Adrenal gland (tissue), 12 donors: ENCODE data around the gene TTC4. TPM values are rescaled to one million over a fixed set of nuclear protein-coding genes. Genes with fewer than 3 reads are reported as not detected.

Experiments used
- DNase-seq, 7 donors: peaks; one replicate each; pipeline ENCODE4 v3.0.0-alpha.2; 2019 to 2020
- H3K27ac ChIP-seq, 5 donors: fragments of 200-600 bp; sonication (generic) in 4 of 5; 1 replicate in 3 of 5; 2 replicates in 2 of 5; pipeline versions ENCODE4 v1.5.1 to v1.8.0; 2016 to 2020; ENCODE audit warnings: mild to moderate bottlenecking in 1 of 5
- H3K27me3 ChIP-seq: fragments of 200-600 bp; 2 replicates; pipeline ENCODE4 v1.8.0; 2021
- H3K36me3 ChIP-seq, 2 donors: fragments of 200-600 bp; replicated peaks in 1 of 2; 1 replicate in 1 of 2; 2 replicates in 1 of 2; pipeline versions ENCODE4 v1.5.1 to v1.8.0; 2018 to 2022
- H3K4me1 ChIP-seq, 2 donors: fragments of 200-600 bp; replicated peaks in 1 of 2; 1 replicate in 1 of 2; 2 replicates in 1 of 2; pipeline versions ENCODE4 v1.5.1 to v1.8.0; 2018 to 2021
- H3K4me3 ChIP-seq, 4 donors: fragments of 200-600 bp; sonication (generic) in 3 of 4; one replicate each; pipeline ENCODE4 v1.5.1; 2016 to 2018
- H3K9me3 ChIP-seq, 3 donors: fragments of 200-600 bp; sonication (generic) in 1 of 3; replicated peaks in 1 of 3; 1 replicate in 2 of 3; 2 replicates in 1 of 3; pipeline versions ENCODE4 v1.5.1 to v1.8.0; 2016 to 2021
- CTCF ChIP-seq, 6 experiments: fragments of 450-650 bp in 4 of 6; fragments of 200-600 bp in 2 of 6; sonication (generic) in 1 of 6; IDR thresholded peaks; 1 replicate in 5 of 6; 2 replicates in 1 of 6; pipeline versions ENCODE4 v1.5.1 to v1.8.0; 2016 to 2021; ENCODE audit warnings: antibody characterized with exemption in 6 of 6, mild to moderate bottlenecking in 2 of 6, moderate library complexity in 1 of 6
- POLR2A ChIP-seq, 2 donors: fragments of 450-650 bp; IDR thresholded peaks; one replicate each; pipeline ENCODE4 v1.6.1; 2017; ENCODE audit warnings: antibody characterized with exemption in 2 of 2, mild to moderate bottlenecking in 2 of 2, moderate library complexity in 1 of 2
- WGBS, 4 donors: extraction: QIAGEN DNeasy Blood & Tissue Kit in 2 of 4; methylation state at CpG; one replicate each; pipeline versions ENCODE4 v1.1.5 to v1.1.7; 2013 to 2017; 5-methylcytosine and 5-hydroxymethylcytosine counted together
- intact Hi-C, 2 donors: fragments of 100-400 bp; cut with DNase I; formaldehyde crosslinking; loops; one replicate each; pipeline versions ENCODE4 v1.14.1 to v1.15.0; 2022 to 2023
- polyA plus RNA-seq, 3 donors: library from polyadenylated mRNA; stranded (reverse); fragments of 200-250 nt in 2 of 3; fragments of 350-450 nt in 1 of 3; fragmentation: Illumina TruSeq in 1 of 3; extraction: RNeasy Lipid Tissue Mini Kit (QIAGEN cat#74804) in 1 of 3; gene quantifications; one replicate each; pipeline ENCODE4 v1.2.3, GENCODE V29; 2013 to 2014
- total RNA-seq, 9 donors: library from RNA; depleted of rRNA in 4 of 9; stranded (reverse); fragments of >200 nt in 4 of 9; fragments of 120-200 nt in 1 of 9; fragmentation: NEBNext Ultra II Directional in 1 of 9; extraction: Animal tissue kit (Norgen Biotek cat#: 25700) in 1 of 9; gene quantifications; one replicate each; pipeline versions ENCODE4 v1.1.0 to v1.2.4, GENCODE V29; 2013 to 2023
- donor health status: healthy with polysubstance abuse.
- donor health status: Bipolar disorder and iron deficiency.
- donor health status: DM: yes; HTN: yes; CAD: no.
- donor health status: DM: no; HTN: no; CAD: no.
- donor health status: DM: no; HTN: no; CAD: no.
- donor health status: DM: yes; HTN: yes; CAD: no.

The TTC4 gene
- total and polyA plus RNA-seq, 12 donors, result 7.0 to 59.9 (median 18.6) TPM

DNA sequence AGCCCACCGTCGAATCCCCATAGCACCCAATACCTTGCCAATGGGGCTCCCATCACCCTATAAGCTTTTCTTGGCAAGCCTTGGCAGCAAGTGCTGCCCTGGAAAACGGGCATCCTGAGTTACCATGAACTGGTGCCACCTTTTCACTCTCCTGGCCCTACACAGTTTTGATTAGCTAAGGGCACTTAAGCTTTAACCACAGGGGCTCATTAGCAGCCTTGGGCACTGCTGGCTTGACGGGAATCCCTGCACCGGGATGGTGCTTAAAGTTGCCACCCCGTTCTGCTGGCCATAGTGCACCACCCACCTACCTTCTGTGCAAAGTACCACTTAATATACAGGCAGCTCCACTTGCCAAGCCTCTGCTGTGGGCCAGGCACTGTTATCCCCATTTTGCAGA is 34.9 kb downstream of the TTC4 start:
- WGBS, 4 donors, result 74 to 88% (median 82%) methylated on average over 5 to 6 of the region's 6 CpGs
- intact Hi-C loops, result no loop called here

DNA sequence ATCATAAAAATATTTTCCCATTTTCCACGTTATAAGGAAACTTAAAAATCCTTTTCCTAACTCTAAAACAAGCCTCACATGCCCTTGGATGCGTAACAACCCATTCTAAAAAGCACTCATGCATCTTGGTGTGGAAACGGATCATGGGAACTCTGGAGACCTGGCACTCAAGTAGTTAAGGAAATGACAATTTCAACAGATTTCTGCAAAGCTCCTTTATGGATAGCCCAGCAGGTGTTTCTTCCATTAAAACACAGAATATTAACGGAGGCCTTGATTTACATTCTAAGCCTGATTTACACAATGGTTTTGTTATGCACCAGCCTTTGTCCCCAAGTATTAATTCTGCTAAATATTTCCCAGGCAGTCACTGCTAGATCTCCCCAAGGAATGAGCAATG is 35.8 kb downstream of the TTC4 start:
- Histone ChIP-seq H3K27ac (no peak overlapping the region), H3K36me3 (no peaks in the 10 kb centered on the region), H3K9me3 (no peaks in the 10 kb centered on the region), H3K4me3 (no peak overlapping the region), H3K27me3 (no peaks in the 10 kb centered on the region), H3K4me1 (no peaks in the 10 kb centered on the region)
- 78 to 80% (median 79%) methylated on average over 4 of the region's 4 CpGs for WGBS, 4 donors
- intact Hi-C loops, result no loop called here
- TF ChIP-seq POLR2A (IDR thresholded peaks at IDR 0.05), result no peak
- DNase-seq, result no peak

More for the DNA sequence above, 34.9 kb downstream of the TTC4 start:
- H3K27ac ChIP-seq, result no peak overlapping the region
- no peaks in the 10 kb centered on the region for H3K4me1 ChIP-seq
- TF ChIP-seq POLR2A (IDR thresholded peaks at IDR 0.05), result no peak
- no peak for TF ChIP-seq CTCF (IDR thresholded peaks at IDR 0.05)
- no peak overlapping the region for H3K4me3 ChIP-seq
- DNase-seq, result no peak
- H3K27me3 ChIP-seq, result no peaks in the 10 kb centered on the region
- H3K9me3 ChIP-seq, result no peaks in the 10 kb centered on the region
- H3K36me3 ChIP-seq, result no peaks in the 10 kb centered on the region

DNA sequence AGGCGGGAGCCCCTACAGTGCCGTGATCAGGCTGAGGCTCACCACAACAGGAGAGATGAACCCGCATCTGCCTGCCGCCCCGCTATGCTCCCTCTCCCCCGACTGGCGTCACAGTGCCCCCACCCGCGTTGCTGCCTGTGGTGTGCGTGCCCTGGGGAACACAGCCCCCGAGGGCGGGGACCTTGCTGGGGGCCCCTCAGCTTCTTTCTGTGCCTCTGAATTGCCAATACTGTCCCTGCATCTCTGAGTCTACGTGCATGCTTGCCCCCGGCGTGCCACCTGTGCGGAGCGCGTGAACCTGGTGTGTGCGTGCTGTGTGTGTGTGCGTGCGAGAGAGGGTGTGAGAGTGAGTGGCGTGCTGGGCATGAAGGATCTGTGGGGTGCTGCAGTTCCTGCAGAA is 38.4 kb downstream of the TTC4 start:
- H3K9me3 ChIP-seq, result no peaks in the 10 kb centered on the region
- DNase-seq, result no peak
- TF ChIP-seq POLR2A (IDR thresholded peaks at IDR 0.05) (no peak), CTCF (IDR thresholded peaks at IDR 0.05) (no peak)
- no peak overlapping the region for H3K27ac ChIP-seq
- intact Hi-C loops, result no loop called here
- WGBS, 4 donors, result 63 to 97% (median 89%) methylated on average over 8 to 22 of the region's 22 CpGs
- no peak overlapping the region for H3K4me3 ChIP-seq
- H3K36me3 ChIP-seq, result peaks cover 0 to 20% of the 10 kb centered on the region in 2 donors
- no peaks in the 10 kb centered on the region for H3K4me1 ChIP-seq
- H3K27me3 ChIP-seq, result no peaks in the 10 kb centered on the region

- Histone ChIP-seq H3K4me1 (no peaks in the 10 kb centered on the region), H3K27me3 (no peaks in the 10 kb centered on the region), H3K9me3 (no peaks in the 10 kb centered on the region), H3K4me3 (no peak overlapping the region), H3K36me3 (peaks cover 0 to 20% of the 10 kb centered on the region in 2 donors), H3K27ac (no peak overlapping the region)
- intact Hi-C loops, result no loop called here
- TF ChIP-seq POLR2A (IDR thresholded peaks at IDR 0.05) (no peak), CTCF (IDR thresholded peaks at IDR 0.05) (no peak)
- DNase-seq, result no peak
- WGBS, 4 donors, result 78 to 90% (median 88%) methylated on average over 4 to 25 of the region's 25 CpGs
These were observed 39.0 kb downstream of the TTC4 start for GRCh38 chr1:54754486-54755285.

DNA sequence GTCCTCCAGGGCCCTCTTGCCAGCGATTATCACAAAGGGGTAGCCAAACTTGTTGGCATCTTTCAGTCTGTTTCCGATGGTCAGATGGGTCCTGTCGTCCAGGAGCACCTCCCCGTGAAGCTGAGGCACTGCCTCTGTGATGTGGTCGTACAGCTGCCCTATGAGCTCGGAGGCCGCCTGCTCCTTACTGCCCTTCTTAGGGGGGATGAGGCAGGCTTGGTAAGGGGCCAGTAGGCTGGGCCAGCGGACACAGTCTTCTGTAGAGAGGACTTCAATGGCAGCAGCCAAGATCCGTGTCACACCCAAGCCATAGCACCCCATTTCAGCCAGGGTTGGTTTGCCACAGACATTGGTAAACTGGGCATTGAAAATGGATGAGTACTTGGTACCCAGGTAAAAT is 42.2 kb downstream of the TTC4 start:
- Histone ChIP-seq H3K27ac (no peak overlapping the region), H3K36me3 (peaks cover 0 to 20% of the 10 kb centered on the region in 2 donors), H3K9me3 (no peaks in the 10 kb centered on the region), H3K4me3 (no peak overlapping the region), H3K27me3 (no peaks in the 10 kb centered on the region), H3K4me1 (peaks cover 0 to under 1% of the 10 kb centered on the region in 2 donors)
- intact Hi-C loops, result no loop called here
- no peak for TF ChIP-seq CTCF (IDR thresholded peaks at IDR 0.05)
- TF ChIP-seq POLR2A (IDR thresholded peaks at IDR 0.05), result no peak
- no peak for DNase-seq
- WGBS, 4 donors, result 93 to 97% (median 95%) methylated on average over 4 to 9 of the region's 9 CpGs
